ENCODE measurements around the gene ETS2.
A peak's percentile ranks its signal among the peaks of the same experiment; 100 is the strongest.

The ETS2 gene

GRCh38 chr21:38800924-38801744 is 4.6 kb upstream of the ETS2 start:
- no peak for DNase-seq (ENCODE audit: low read depth, low spot score)

DNA sequence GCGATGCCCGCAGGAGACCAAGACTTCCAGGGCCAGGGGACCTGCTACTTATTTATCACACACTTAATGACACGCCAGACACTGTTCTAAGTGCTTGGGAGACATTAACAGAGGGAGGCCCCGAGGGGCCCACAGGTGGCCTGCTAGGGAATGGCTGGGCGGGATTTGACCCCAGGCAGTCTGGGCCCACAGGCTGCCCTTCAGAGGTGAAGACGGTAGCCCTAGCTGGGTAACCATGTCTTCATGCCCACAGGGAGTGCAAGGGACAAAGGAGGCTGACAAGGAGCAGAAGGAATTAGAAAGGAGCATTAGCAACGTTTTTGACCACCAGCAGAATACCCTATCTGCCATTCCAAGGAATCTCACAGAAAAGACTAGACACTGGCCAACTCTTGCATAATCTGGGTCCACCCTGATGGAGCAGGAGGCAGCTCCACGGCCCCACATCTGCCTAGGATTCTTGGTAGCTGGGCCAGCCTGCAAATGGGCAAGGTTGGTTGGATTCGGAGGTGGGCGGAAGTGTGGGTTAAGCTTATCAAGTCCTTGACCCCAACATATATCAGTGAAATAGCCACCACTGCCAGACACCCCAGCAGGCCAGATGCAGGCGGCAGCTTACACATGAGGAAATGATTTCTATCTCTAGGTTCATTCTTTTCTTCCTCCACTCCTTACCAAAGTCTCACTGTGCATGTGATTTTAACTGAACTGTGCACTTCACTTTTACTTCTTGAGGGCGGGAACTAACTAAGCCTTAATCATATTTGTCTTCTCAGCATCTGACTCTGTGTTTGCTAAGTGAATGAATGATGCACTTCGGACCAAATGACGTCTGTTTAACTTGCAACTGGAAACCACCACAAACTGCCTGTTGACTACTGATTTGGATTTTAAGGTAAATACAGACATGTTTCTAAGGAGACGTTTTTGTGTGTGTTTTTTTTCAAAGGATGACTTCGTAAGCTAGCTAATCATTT is 3.4 kb upstream of the ETS2 start:
- DNase-seq (ENCODE audit: low read depth, low spot score): no peak

- no peak for DNase-seq (ENCODE audit: low read depth, low spot score)
Measured at GRCh38 chr21:38803075-38803660, 2.6 kb upstream of the ETS2 start.

DNA sequence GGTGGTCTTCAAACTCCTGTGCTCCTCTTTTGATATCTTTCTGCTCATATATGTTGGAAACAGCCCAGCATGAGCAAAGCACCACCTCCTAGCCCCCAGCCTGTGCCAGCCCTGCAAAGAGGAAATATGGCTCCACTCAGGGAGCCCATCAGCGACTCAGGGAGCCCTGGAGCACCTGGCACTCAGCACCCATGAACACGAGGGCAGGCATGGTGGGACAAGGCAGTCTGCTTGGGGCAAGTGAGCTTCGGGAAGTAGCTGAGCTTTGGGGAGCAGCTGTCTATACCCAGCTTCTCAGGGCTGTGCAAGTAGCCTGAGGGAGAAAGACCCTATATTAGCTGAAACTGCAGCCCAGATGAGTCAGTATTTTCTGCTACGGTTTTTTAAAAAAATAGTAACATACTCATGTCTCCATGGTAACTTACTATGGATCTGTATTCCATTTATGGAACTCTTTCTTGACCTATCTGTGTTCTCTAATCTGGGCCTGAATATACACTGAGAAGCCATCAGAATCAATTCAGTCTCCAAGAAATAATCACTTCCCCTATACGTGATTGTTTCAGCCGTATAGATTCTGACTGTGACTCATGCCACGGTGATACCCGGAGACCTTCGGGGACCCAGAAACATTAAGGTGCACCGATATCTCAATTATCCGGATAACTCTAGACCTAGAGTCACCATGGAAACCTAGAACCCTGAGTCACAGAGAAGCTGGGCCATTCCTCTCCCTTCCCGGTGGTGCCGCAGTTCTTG is 1.5 kb upstream of the ETS2 start:
- no peak for DNase-seq (ENCODE audit: low read depth, low spot score)

DNA sequence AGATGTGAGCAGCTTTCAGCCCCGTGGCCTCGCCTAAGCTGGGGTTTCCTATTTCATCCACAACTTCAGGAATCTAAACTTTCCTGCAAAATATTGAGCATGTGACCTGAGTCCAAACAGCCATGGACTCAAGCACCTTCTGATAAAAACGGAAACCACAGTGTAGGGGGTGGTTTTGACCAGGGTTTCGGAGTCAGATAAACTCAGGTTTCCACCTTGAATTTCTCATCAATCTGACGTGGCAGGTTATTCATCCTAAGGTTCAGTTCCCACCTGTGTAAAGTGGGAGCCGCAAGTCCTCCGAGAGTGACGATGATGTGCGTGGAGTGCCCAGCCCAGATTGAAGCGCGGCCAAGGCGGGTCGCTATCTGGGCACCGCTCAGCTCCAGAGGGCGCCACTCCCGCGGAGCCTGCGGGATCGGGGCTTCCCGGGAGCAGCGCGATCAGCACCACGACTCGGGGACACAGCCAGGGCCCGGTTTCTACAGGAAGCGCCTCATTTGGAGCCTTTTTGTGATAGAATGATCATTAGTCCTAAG is 871 bp upstream of the ETS2 start:
- DNase-seq (ENCODE audit: low read depth, low spot score): peak; percentile 85

GRCh38 chr21:38806153-38806941 is 618 bp downstream of the ETS2 start:
- peak; percentile 50 for DNase-seq (ENCODE audit: low read depth, low spot score)

DNA sequence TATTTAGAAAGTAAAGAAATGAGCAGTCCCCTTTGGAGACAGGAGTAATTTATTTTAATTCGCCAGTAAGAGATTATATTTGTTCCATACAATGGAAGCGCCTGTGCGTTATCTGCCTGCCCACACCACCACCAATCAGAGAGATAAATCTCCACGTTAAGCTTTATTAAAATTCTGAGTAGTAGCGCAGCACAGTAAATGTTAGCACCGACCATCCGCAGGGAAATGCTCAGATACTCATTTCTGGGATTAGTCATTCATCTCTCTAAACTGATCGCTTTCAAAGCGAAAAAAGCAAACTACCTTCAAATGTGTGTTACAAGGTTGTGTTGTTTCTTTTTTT is 1.2 kb downstream of the ETS2 start:
- DNase-seq (ENCODE audit: low read depth, low spot score): peak; percentile 44

GRCh38 chr21:38807441-38807871 is 1.7 kb downstream of the ETS2 start:
- peak; percentile 48 for DNase-seq (ENCODE audit: low read depth, low spot score)

DNA sequence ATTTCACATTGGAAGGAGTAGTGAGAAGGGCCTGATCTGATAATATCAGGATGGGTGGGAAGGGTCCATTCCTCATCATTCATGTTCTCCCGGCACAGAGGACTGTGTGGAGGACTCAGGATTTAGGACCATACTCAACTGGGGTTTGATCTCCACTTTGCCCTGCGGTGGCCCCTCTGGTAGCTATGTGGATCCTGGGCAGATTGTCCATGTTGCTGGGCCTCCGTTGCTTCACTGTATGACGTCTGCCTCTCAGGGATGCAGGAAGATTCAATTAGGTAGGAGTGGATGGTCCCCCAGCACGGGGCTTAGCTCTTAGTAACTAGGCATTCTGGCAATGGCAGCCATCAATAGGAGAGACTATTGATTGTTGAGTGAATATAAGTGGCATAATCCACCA is 2.3 kb downstream of the ETS2 start:
- no peak for DNase-seq (ENCODE audit: low read depth, low spot score)

DNA sequence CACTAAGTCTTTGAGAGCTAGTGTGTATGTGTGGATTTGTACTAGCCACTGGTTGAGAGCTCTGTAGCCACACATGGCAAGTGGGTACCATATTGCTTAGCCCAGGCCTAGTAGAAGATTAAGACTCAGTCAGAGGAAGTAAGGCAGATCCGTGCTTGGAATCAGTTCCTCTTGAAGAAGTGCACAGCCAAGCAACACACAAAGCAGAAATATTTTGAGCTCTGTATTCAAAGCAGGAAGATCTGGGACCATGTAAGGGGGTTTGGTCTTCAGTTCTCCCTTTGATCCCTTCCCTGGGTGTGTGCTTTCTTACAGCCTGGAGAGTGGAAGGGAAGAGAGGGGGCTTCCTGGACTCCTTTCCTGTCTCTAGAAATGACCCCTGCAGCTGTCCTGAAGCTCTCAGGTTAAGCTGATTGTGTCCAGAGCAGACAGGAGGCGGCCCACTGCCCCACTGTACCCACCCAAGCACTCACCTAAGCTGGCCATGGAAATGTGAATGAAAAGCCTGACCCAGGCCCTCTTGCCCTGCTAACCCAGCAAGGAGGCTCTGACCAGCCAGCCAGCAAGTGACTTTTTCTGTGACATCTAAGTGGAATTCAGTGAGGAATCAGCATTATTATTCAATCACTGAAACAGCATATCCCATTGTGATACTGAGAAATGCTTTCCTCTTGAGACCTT is 3.6 kb downstream of the ETS2 start:
- DNase-seq (ENCODE audit: low read depth, low spot score): no peak

DNA sequence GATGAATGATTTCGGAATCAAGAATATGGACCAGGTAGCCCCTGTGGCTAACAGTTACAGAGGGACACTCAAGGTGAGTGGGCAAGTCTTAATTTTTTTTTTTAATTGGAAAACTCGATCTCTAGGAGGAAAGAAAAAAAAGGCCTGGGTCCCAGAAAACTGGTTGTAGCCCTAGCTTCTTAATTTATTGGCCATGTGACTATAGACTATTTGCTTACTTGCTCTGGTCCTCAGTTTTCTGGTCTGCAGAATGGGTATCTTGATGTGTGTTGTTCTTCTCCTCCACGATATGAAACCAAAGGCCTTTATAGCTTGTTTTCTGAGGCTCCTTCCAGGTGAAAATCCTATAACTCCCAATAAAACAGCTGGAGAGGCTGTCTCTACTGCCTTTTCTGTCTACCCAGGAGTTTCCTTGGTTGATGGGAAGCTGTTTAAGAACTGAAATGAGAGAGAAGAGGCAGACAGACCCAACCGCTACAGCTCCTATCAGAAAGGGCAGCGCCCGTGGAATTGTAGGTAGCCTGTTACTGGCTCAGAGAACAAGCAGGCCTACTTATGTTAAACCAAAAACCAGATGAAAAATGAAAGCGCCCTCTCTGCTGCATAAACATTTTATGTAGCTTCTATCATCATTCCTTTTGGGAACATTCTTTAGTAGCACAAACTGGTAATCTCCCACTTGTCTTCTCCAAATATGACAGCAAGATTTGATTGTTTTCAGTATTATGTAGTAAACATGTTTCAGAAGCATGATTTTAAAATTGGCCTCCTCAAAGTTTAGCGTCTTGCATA is 4.5 kb downstream of the ETS2 start:
- DNase-seq (ENCODE audit: low read depth, low spot score): no peak

GRCh38 chr21:38810826-38811164 is 5.1 kb downstream of the ETS2 start:
- DNase-seq (ENCODE audit: low read depth, low spot score): no peak

DNA sequence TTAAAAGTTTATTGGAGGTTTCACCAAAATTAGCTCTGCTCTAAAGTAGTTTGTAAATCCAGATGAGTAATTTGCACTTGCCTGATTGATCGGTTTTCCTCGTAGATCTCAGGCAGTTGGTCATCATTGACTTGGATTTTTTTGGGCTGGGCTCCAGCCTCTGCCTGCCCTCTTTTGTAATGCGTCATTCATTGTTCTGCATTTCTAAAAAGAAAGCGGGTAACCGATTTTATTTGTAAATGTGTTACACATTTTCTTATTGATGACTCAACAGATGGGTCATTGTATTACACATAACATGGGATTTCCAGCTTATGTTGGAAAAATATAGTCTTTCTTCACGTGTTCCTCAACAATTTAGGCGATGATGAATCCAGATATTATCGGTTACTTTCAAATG is 5.5 kb downstream of the ETS2 start:
- peak; percentile 79 for DNase-seq (ENCODE audit: low read depth, low spot score)

DNA sequence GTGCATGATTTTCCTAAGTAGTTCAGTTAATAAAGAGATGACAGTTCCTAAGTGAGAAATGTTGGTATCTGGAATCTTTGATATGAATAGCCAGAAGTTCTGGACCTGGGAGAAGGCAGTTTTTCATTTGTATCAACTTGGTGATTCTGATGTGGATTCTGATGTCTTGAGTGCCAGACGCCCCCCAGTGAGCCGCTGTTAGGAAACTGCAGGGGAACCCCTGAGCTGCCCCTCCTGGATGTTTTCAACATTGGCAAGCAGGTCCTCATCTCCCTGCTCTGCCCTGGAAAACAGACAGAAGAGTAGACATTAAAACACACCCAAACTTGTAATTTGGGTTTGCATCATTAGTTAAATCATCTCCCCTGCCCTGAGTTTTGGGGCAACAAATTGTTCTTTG is 7.4 kb downstream of the ETS2 start:
- DNase-seq (ENCODE audit: low read depth, low spot score): no peak

GRCh38 chr21:38813547-38813946 is 7.8 kb downstream of the ETS2 start:
- DNase-seq (ENCODE audit: low read depth, low spot score): no peak

GRCh38 chr21:38814126-38815059 is 8.7 kb downstream of the ETS2 start:
- no peak for DNase-seq (ENCODE audit: low read depth, low spot score)

- DNase-seq (ENCODE audit: low read depth, low spot score): no peak
Measured at GRCh38 chr21:38815060-38815405, 9.3 kb downstream of the ETS2 start.

GRCh38 chr21:38816400-38816977 is 10.8 kb downstream of the ETS2 start:
- no peak for DNase-seq (ENCODE audit: low read depth, low spot score)

All from astrocyte of the hippocampus (primary cell).